HL-60 (cell line): ENCODE measurements around the gene MTLN.

Experiments
- CTCF ChIP-seq: IDR thresholded peaks from one replicate; pipeline ENCODE4 v1.5.1; 2011; ENCODE audit warnings: low read length, control low read depth, inconsistent platforms; ENCODE audit not compliant: insufficient read depth
- GABPA ChIP-seq: IDR thresholded peaks from 2 replicates; pipeline ENCODE4 v1.6.1; 2012; ENCODE audit warnings: low read depth
- POLR2AphosphoS5 ChIP-seq: IDR thresholded peaks from 2 replicates; pipeline ENCODE4 v1.6.1; 2012; ENCODE audit warnings: low read depth
- REST ChIP-seq: IDR thresholded peaks from 2 replicates; pipeline ENCODE4 v1.6.1; 2012; ENCODE audit warnings: low read depth; ENCODE audit not compliant: insufficient replicate concordance
- SPI1 ChIP-seq: IDR thresholded peaks from 2 replicates; pipeline ENCODE4 v1.6.1; 2012; ENCODE audit warnings: low read depth, mild to moderate bottlenecking, borderline replicate concordance

GRCh38 chr2:110220190-110220564 lies 7.8 kb upstream of the MTLN start:
- TF ChIP-seq CTCF, result no peak
- no peak for TF ChIP-seq REST
- TF ChIP-seq POLR2AphosphoS5, result no peak
- TF ChIP-seq SPI1, result no peak
- TF ChIP-seq GABPA, result no peak
